Fibroblast of skin of left quadriceps (primary cell): Measurements from ENCODE around the gene CCDC183.
"Not testable (repeated sequence)": the region's sequence is repeated elsewhere in the genome, so short reads cannot be mapped to it uniquely, and the experiment has no call there.

ENCODE experiments used
- DNase-seq, 2 experiments: peaks; one replicate each; pipeline ENCODE4 v3.0.0-alpha.2; 2013; ENCODE audit warnings: low read depth in 2 of 2

The CCDC183 gene

GRCh38 chr9:136838314-136839228 lies 42.4 kb downstream of the CCDC183 start:
- no peak for DNase-seq

GRCh38 chr9:136839229-136840139 lies 43.3 kb downstream of the CCDC183 start:
- no peak for DNase-seq

- no peak for DNase-seq
Measured at GRCh38 chr9:136840140-136840876, 44.2 kb downstream of the CCDC183 start.

- no peak for DNase-seq
Measured at GRCh38 chr9:136840877-136841645, 44.9 kb downstream of the CCDC183 start.

GRCh38 chr9:136841646-136842379 lies 45.7 kb downstream of the CCDC183 start:
- DNase-seq, result not testable (repeated sequence)

- DNase-seq, result peak; percentile 32 to 33
Measured at GRCh38 chr9:136842380-136842948, 46.3 kb downstream of the CCDC183 start, which contains the start of gene AJM1. Gene AJM1, plus strand, starts transcription at chr9:136842478. Its CDS starts 1,937 bp downstream, at chr9:136844415.

GRCh38 chr9:136843159-136843800 lies 47.1 kb downstream of the CCDC183 start:
- not testable (repeated sequence) for DNase-seq

GRCh38 chr9:136843801-136844740 lies 47.9 kb downstream of the CCDC183 start:
- DNase-seq, result not testable (repeated sequence)

GRCh38 chr9:136844761-136845464 lies 48.8 kb downstream of the CCDC183 start:
- no peak for DNase-seq

GRCh38 chr9:136845465-136846260 lies 49.5 kb downstream of the CCDC183 start:
- DNase-seq, result no peak

- DNase-seq, result no peak
Measured at GRCh38 chr9:136846376-136847087, 50.4 kb downstream of the CCDC183 start.

GRCh38 chr9:136847088-136847825 lies 51.1 kb downstream of the CCDC183 start:
- peak; percentile 44 for DNase-seq

GRCh38 chr9:136847826-136848392 lies 51.8 kb downstream of the CCDC183 start:
- DNase-seq, result peak; percentile 43 to 55

GRCh38 chr9:136848393-136849037 lies 52.4 kb downstream of the CCDC183 start:
- DNase-seq, result peak in 1 of 2 experiments; percentile 16
